Caco-2 (cell line): Measurements from ENCODE around the gene AQP6. TPM values are rescaled to one million over a fixed set of nuclear protein-coding genes. Genes with fewer than 3 reads are reported as not detected.

Experiments
- BruUV-seq: library from RNA; stranded (reverse); fragments of 400-500 nt; replicated peaks from 2 replicates; lab custom pipeline; 2021; lab: Mats Ljungman, UMichigan
- CTCF ChIA-PET: fragments of 300-600 bp; sonication (Branson Sonifier 250); formaldehyde crosslinking; loops from one replicate; lab custom pipeline; 2022; ENCODE audit warnings: antibody characterized with exemption; lab: Charles Lee
- POLR2A ChIA-PET: fragments of 300-600 bp; sonication (Branson Sonifier 250); formaldehyde crosslinking; loops from one replicate; lab custom pipeline; 2022; ENCODE audit warnings: antibody characterized with exemption; lab: Charles Lee
- DNase-seq, 2 experiments: peaks; one replicate each; pipeline versions ENCODE4 v3.0.0 to v3.0.0-alpha.2; 2020 to 2022
- H3K27me3 ChIP-seq: replicated peaks from 2 replicates; pipeline ENCODE4 v1.6.0; 2011; ENCODE audit warnings: low read length; ENCODE audit not compliant: control insufficient read depth, insufficient read depth
- H3K36me3 ChIP-seq: 2 replicates; pipeline ENCODE4 v1.5.1; 2011; ENCODE audit warnings: low read length; ENCODE audit not compliant: control insufficient read depth, insufficient read depth
- H3K4me1 ChIP-seq: fragments of 250-450 bp; sonication (Bioruptor Pico); 2 replicates; pipeline ENCODE4 v1.5.1; 2020; ENCODE audit warnings: mild to moderate bottlenecking
- H3K4me3 ChIP-seq: 2 replicates; pipeline ENCODE4 v1.5.1; 2011; ENCODE audit warnings: low read depth, mild to moderate bottlenecking, control low read depth, low read length
- H3K9me3 ChIP-seq: fragments of 250-450 bp; sonication (Bioruptor Pico); 2 replicates; pipeline ENCODE4 v1.5.1; 2020; ENCODE audit warnings: mild to moderate bottlenecking, moderate library complexity
- H3K27ac Mint-ChIP-seq: one replicate; pipeline ENCODE4 v1.8.0; 2022; ENCODE audit warnings: mixed read lengths; ENCODE audit not compliant: unreplicated experiment
- H3K27me3 Mint-ChIP-seq: one replicate; pipeline ENCODE4 v1.8.0; 2022; ENCODE audit warnings: mixed read lengths; ENCODE audit not compliant: insufficient read depth, unreplicated experiment
- H3K36me3 Mint-ChIP-seq: one replicate; pipeline ENCODE4 v1.8.0; 2022; ENCODE audit warnings: mild to moderate bottlenecking, mixed read lengths; ENCODE audit not compliant: insufficient read depth, unreplicated experiment
- H3K4me1 Mint-ChIP-seq: one replicate; pipeline ENCODE4 v1.8.0; 2022; ENCODE audit warnings: low read depth, mixed read lengths; ENCODE audit not compliant: unreplicated experiment
- H3K4me3 Mint-ChIP-seq: one replicate; pipeline ENCODE4 v1.8.0; 2022; ENCODE audit warnings: mild to moderate bottlenecking, moderate library complexity, mixed read lengths; ENCODE audit not compliant: unreplicated experiment
- H3K9me3 Mint-ChIP-seq: one replicate; pipeline ENCODE4 v1.8.0; 2022; ENCODE audit warnings: mixed read lengths; ENCODE audit not compliant: unreplicated experiment
- CTCF ChIP-seq, 2 experiments: fragments of 200-600 bp in 1 of 2; IDR thresholded peaks; 1 replicate in 1 of 2; 2 replicates in 1 of 2; pipeline versions ENCODE4 v1.5.1 to v1.8.0; 2011 to 2022; ENCODE audit warnings: antibody characterized with exemption in 1 of 2, control low read depth in 1 of 2, inconsistent platforms in 1 of 2, low read depth in 1 of 2, low read length in 1 of 2, mild to moderate bottlenecking in 1 of 2, moderate library complexity in 1 of 2; ENCODE audit not compliant: insufficient read depth in 1 of 2, severe bottlenecking in 1 of 2, unreplicated experiment in 1 of 2
- intact Hi-C: fragments of 100-400 bp; cut with micrococcal nuclease; formaldehyde crosslinking; loops from one replicate; pipeline ENCODE4 v1.10.0; 2022; ENCODE audit not compliant: unreplicated experiment
- total RNA-seq: library from RNA; stranded (reverse); gene quantifications from 2 replicates; pipeline ENCODE4 v1.2.3, GENCODE V29; 2022

Gene AQP6
- total RNA-seq, 1 experiment from 2014 or later, result not detected

GRCh38 chr12:50016501-50017475 lies 44.0 kb downstream of the AQP6 start:
- H3K4me1 ChIP-seq, result peaks cover 4% of the 10 kb centered on the region; the same call in 1 of the 2 replicates
- Mint-ChIP-seq H3K4me3 (no peak overlapping the region), H3K9me3 (no peaks in the 10 kb centered on the region), H3K27ac (no peak overlapping the region), H3K36me3 (peaks cover 44% of the 10 kb centered on the region), H3K4me1 (peaks cover 14% of the 10 kb centered on the region), H3K27me3 (no peaks in the 10 kb centered on the region)
- intact Hi-C loops, result no loop called here
- no peak for TF ChIP-seq CTCF (IDR thresholded peaks at IDR 0.05; ENCODE audit: insufficient read depth in 1 of 2, low read depth in 1 of 2, low read length in 1 of 2, severe bottlenecking in 1 of 2, unreplicated experiment in 1 of 2)
- BruUV-seq, result no TSS peak
- DNase-seq, result no peak
- no peaks in the 10 kb centered on the region for H3K36me3 ChIP-seq
- no peaks in the 10 kb centered on the region for H3K27me3 ChIP-seq
- CTCF ChIA-PET, result no interaction called here
- POLR2A ChIA-PET, result interaction anchor here (0.6 kb wide), 1 partner anchor 264 kb away, joined by 4 read pairs; no protein-coding TSS in a partner anchor
- no peak overlapping the region for H3K4me3 ChIP-seq
- no peaks in the 10 kb centered on the region for H3K9me3 ChIP-seq

GRCh38 chr12:50017641-50018040 lies 44.9 kb downstream of the AQP6 start:
- no TSS peak for BruUV-seq
- H3K27me3 Mint-ChIP-seq, result no peaks in the 10 kb centered on the region
- Histone ChIP-seq H3K4me3 (no peak overlapping the region), H3K9me3 (no peaks in the 10 kb centered on the region), H3K27me3 (no peaks in the 10 kb centered on the region), H3K36me3 (no peaks in the 10 kb centered on the region), H3K4me1 (peaks cover 4% of the 10 kb centered on the region; the same call in 1 of the 2 replicates)
- TF ChIP-seq CTCF (IDR thresholded peaks at IDR 0.05; ENCODE audit: insufficient read depth in 1 of 2, low read depth in 1 of 2, low read length in 1 of 2, severe bottlenecking in 1 of 2, unreplicated experiment in 1 of 2), result no peak
- CTCF ChIA-PET, result no interaction called here
- no peak overlapping the region for H3K4me3 Mint-ChIP-seq
- peaks cover 47% of the 10 kb centered on the region for H3K36me3 Mint-ChIP-seq
- no peaks in the 10 kb centered on the region for H3K9me3 Mint-ChIP-seq
- DNase-seq, result no peak
- POLR2A ChIA-PET, result interaction anchor here (0.6 kb wide), 1 partner anchor 265 kb away, joined by 4 read pairs; no protein-coding TSS in a partner anchor
- peaks cover 17% of the 10 kb centered on the region for H3K4me1 Mint-ChIP-seq
- no peak overlapping the region for H3K27ac Mint-ChIP-seq
- intact Hi-C loops, result no loop called here

GRCh38 chr12:50018154-50018553 lies 45.4 kb downstream of the AQP6 start:
- Histone ChIP-seq H3K36me3 (no peaks in the 10 kb centered on the region), H3K4me1 (peaks cover 4% of the 10 kb centered on the region; the same call in 1 of the 2 replicates), H3K9me3 (no peaks in the 10 kb centered on the region), H3K27me3 (no peaks in the 10 kb centered on the region), H3K4me3 (no peak overlapping the region)
- DNase-seq, result no peak
- Mint-ChIP-seq H3K27me3 (no peaks in the 10 kb centered on the region), H3K27ac (no peak overlapping the region), H3K4me1 (peaks cover 21% of the 10 kb centered on the region), H3K9me3 (no peaks in the 10 kb centered on the region), H3K36me3 (peaks cover 50% of the 10 kb centered on the region), H3K4me3 (no peak overlapping the region)
- TF ChIP-seq CTCF (IDR thresholded peaks at IDR 0.05; ENCODE audit: insufficient read depth in 1 of 2, low read depth in 1 of 2, low read length in 1 of 2, severe bottlenecking in 1 of 2, unreplicated experiment in 1 of 2), result no peak
- ChIA-PET POLR2A (interaction anchor here (0.7 kb wide), 1 partner anchor 130 kb away, joined by 4 read pairs; no protein-coding TSS in a partner anchor), CTCF (no interaction called here)
- no TSS peak for BruUV-seq
- intact Hi-C loops, result no loop called here
